GM19438 (cell line): ENCODE data around the gene ULK4.
"Not testable (repeated sequence)": the region's sequence is repeated elsewhere in the genome, so short reads cannot be mapped to it uniquely, and the experiment has no call there.

Source experiments
- ATAC-seq: cut with Tn5 transposase; IDR thresholded peaks from one replicate; pipeline ENCODE4 v1.9.1; 2021; ENCODE audit warnings: low read depth; ENCODE audit not compliant: unreplicated experiment

The ULK4 gene

GRCh38 chr3:41792806-41793205 lies 169.1 kb downstream of the ULK4 start:
- no peak for ATAC-seq

GRCh38 chr3:41769106-41769505 lies 192.8 kb downstream of the ULK4 start:
- no peak for ATAC-seq

- no peak for ATAC-seq
Observed at GRCh38 chr3:41768363-41768762, 193.5 kb downstream of the ULK4 start.

- not testable (repeated sequence) for ATAC-seq
Observed at GRCh38 chr3:41762867-41763266, 199.0 kb downstream of the ULK4 start.

- no peak for ATAC-seq
Observed at GRCh38 chr3:41753651-41754050, 208.3 kb downstream of the ULK4 start.

GRCh38 chr3:41751597-41751996 lies 210.3 kb downstream of the ULK4 start:
- ATAC-seq, result no peak

- ATAC-seq, result no peak
Observed at GRCh38 chr3:41749988-41750387, 211.9 kb downstream of the ULK4 start.

GRCh38 chr3:41746215-41746614 lies 215.7 kb downstream of the ULK4 start:
- no peak for ATAC-seq

GRCh38 chr3:41742121-41742520 lies 219.8 kb downstream of the ULK4 start:
- ATAC-seq, result no peak

- ATAC-seq, result no peak
Observed at GRCh38 chr3:41740374-41740886, 221.5 kb downstream of the ULK4 start.

- ATAC-seq, result no peak
Observed at GRCh38 chr3:41726891-41727290, 235.0 kb downstream of the ULK4 start.

GRCh38 chr3:41717641-41718040 lies 244.3 kb downstream of the ULK4 start:
- no peak for ATAC-seq

- no peak for ATAC-seq
Observed at GRCh38 chr3:41716471-41716870, 245.4 kb downstream of the ULK4 start.

- ATAC-seq, result no peak
Observed at GRCh38 chr3:41715376-41715775, 246.5 kb downstream of the ULK4 start.

GRCh38 chr3:41711651-41712050 lies 250.3 kb downstream of the ULK4 start:
- no peak for ATAC-seq

GRCh38 chr3:41710646-41711388 lies 251.1 kb downstream of the ULK4 start:
- no peak for ATAC-seq

GRCh38 chr3:41709213-41709612 lies 252.7 kb downstream of the ULK4 start:
- not testable (repeated sequence) for ATAC-seq

GRCh38 chr3:41708176-41708575 lies 253.7 kb downstream of the ULK4 start:
- ATAC-seq, result no peak

- no peak for ATAC-seq
Observed at GRCh38 chr3:41705893-41706292, 256.0 kb downstream of the ULK4 start.

- no peak for ATAC-seq
Observed at GRCh38 chr3:41701191-41701698, 260.7 kb downstream of the ULK4 start.

- ATAC-seq, result no peak
Observed at GRCh38 chr3:41700155-41700554, 261.7 kb downstream of the ULK4 start.

- no peak for ATAC-seq
Observed at GRCh38 chr3:41698898-41699297, 263.0 kb downstream of the ULK4 start.
